Measurements from ENCODE around the gene AP3D1.
"Not testable (repeated sequence)": the region's sequence is repeated elsewhere in the genome, so short reads cannot be mapped to it uniquely, and the experiment has no call there.

The AP3D1 gene

DNA sequence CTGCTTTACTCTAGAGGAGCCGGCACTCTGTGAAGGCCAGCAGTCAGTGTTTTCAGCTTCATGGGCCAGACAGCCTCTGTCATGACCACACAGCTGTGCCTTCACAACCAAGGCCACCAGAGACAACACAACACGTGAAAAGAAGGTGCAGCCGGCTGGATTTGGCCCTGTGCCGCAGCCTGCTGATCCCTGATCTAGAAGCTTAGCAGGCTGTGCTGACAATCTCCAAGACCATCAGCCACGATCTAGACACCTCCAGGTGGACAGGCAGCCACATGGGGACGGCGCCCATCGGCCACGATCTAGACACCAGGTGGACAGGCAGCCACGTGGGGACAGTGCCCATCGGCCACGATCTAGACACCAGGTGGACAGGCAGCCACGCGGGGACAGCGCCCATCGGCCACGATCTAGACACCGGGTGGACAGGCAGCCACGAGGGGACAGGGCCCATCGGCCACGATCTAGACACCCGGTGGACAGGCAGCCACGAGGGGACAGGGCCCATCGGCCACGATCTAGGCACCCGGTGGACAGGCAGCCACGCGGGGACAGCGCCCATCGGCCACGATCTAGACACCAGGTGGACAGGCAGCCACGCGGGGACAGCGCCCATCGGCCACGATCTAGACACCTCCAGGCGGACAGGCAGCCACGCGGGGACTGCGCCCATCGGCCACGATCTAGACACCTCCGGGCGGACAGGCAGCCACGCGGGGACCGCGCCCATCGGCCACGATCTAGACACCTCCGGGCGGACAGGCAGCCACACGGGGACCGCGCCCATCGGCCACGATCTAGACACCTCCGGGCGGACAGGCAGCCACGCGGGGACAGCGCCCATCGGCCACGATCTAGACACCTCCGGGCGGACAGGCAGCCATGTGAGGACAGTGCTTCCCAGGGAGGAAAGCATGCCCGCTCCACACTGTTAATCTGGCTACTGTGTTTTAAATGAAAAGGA, 20.1 kb downstream of the AP3D1 start:
- H3K36me3 Mint-ChIP-seq (ENCODE audit: low read depth): peaks cover 10% of the 10 kb centered on the region
- H3K27me3 Mint-ChIP-seq (ENCODE audit: low read depth); H3K4me1 Mint-ChIP-seq (ENCODE audit: low read depth); H3K9me3 Mint-ChIP-seq; H3K4me3 Mint-ChIP-seq; H3K27ac Mint-ChIP-seq: not testable (repeated sequence)

DNA sequence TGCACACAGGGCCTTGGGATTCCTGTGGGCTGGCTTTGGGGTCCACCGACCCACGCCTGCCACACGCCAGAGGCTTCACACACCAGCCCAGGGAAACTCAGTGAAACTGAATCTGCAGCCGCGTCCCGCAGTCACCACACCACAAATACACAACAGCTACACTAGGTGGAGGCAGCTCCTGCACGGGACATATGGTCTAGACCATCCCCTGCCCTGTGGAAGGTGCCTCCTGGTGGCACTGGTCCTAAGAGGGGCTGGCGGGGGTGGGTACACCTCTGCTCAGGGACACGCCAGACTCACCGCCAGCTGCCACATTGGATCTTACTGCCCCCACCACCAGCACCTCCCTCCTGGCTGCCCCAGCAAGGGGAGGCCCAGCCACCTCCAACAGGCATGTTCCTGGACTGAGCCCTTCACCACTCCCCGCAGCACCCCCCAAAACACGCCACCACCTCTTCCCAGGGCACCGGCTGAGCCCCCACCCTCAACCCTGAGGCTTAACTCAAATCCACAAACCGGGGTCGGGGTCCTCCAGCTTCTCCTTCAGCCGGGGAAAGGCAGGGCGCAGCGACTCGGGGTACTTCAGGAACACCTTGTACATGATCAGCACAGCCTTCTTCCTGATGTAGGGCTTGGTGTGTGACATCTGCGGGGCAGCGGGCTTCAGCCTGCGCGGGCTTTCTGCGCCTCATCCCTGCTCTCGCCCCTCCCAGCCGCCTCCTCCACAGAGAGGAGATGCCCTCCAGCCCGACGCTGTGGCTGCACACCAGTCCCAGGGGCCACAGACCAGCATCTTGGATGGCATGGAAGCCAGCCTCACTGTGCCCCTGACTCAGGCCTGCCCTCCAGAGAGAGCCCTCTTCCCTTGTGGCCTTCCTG, 21.2 kb downstream of the AP3D1 start:
- H3K4me1 Mint-ChIP-seq (ENCODE audit: low read depth): no peaks in the 10 kb centered on the region
- H3K4me3 Mint-ChIP-seq: no peak overlapping the region
- no peaks in the 10 kb centered on the region for H3K9me3 Mint-ChIP-seq
- peaks cover 7% of the 10 kb centered on the region for H3K36me3 Mint-ChIP-seq (ENCODE audit: low read depth)
- no peak overlapping the region for H3K27ac Mint-ChIP-seq
- H3K27me3 Mint-ChIP-seq (ENCODE audit: low read depth): no peaks in the 10 kb centered on the region

DNA sequence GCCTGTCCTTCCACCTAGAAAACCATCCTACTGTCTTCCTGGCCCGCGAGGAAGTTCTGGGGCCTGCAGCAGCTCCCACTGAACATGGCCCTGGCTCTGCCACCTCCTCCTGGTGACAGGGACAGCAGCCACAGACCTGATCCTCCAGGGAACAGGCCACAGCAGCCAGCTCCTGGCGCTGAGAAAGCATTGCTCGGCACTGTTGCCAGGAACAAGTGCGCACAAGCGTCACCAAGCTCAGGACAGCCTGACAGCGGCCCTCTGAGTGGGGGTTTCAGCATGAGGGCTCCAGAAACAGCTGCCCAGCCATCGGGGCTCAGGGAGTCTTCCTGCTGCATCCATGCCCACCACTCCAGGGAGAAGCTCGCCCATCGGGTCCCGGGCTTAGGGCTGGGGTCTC, 21.9 kb downstream of the AP3D1 start:
- no peaks in the 10 kb centered on the region for H3K27me3 Mint-ChIP-seq (ENCODE audit: low read depth)
- peaks cover 7% of the 10 kb centered on the region for H3K36me3 Mint-ChIP-seq (ENCODE audit: low read depth)
- no peaks in the 10 kb centered on the region for H3K9me3 Mint-ChIP-seq
- H3K27ac Mint-ChIP-seq: no peak overlapping the region
- H3K4me3 Mint-ChIP-seq: no peak overlapping the region
- no peaks in the 10 kb centered on the region for H3K4me1 Mint-ChIP-seq (ENCODE audit: low read depth)

DNA sequence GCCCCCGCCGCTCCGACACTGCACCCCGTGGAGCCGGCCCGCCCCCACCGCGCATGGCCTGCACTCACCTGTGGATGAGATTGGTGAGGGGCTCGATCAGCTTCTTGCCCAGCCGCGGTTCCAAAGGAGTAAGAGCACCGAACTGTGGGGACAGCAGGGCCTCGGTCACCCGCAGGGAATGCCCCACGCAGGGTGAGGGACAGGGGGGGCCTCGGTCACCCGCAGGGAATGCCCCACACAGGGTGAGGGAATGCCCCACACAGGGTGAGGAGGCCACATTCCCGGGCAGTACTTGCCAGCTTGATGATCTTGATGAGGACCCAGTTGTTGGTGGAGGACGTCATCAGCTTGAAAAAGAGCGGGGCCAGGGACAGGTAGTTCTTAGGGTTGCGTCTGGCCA, 22.3 kb downstream of the AP3D1 start:
- no peak overlapping the region for H3K27ac Mint-ChIP-seq
- H3K4me1 Mint-ChIP-seq (ENCODE audit: low read depth): no peaks in the 10 kb centered on the region
- H3K4me3 Mint-ChIP-seq: no peak overlapping the region
- H3K27me3 Mint-ChIP-seq (ENCODE audit: low read depth): no peaks in the 10 kb centered on the region
- peaks cover 7% of the 10 kb centered on the region for H3K36me3 Mint-ChIP-seq (ENCODE audit: low read depth)
- no peaks in the 10 kb centered on the region for H3K9me3 Mint-ChIP-seq

DNA sequence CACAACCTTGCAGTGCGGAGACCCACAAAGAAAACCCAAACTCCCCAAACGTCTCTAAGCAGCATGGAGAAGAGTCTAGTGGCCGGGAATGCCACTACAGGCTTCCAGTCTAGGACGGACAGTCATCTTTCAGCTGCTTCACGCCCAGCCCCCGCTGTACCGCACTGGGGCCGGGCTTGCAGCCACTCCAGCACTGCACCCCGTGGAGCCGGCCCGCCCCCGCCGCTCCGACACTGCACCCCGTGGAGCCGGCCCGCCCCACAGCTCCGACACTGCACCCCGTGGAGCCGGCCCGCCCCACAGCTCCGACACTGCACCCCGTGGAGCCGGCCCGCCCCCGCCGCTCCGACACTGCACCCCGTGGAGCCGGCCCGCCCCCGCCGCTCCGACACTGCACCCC, 23.1 kb downstream of the AP3D1 start:
- H3K9me3 Mint-ChIP-seq; H3K27ac Mint-ChIP-seq; H3K36me3 Mint-ChIP-seq (ENCODE audit: low read depth); H3K4me1 Mint-ChIP-seq (ENCODE audit: low read depth); H3K4me3 Mint-ChIP-seq; H3K27me3 Mint-ChIP-seq (ENCODE audit: low read depth): not testable (repeated sequence)

DNA sequence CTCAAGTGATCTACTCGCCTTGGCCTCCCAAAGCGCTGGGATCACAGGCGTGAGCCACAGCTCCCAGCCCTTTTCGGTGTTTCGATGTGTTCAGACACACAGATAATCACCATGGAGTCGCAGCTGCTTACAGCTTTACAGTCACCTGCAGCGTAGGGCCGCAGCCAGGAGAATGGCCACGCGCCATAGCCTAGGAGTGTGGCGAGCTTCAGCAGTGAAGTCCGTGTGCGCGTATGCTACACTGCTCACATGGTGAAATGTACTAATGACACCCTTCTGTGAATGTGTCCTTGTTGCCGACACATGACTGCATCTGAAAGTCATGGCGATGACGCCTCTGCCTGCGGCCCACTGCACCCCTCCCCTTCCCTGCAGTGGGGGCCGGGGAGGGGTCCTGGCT, 23.6 kb downstream of the AP3D1 start:
- no peak overlapping the region for H3K4me3 Mint-ChIP-seq
- H3K4me1 Mint-ChIP-seq (ENCODE audit: low read depth): no peaks in the 10 kb centered on the region
- no peak overlapping the region for H3K27ac Mint-ChIP-seq
- no peaks in the 10 kb centered on the region for H3K27me3 Mint-ChIP-seq (ENCODE audit: low read depth)
- H3K36me3 Mint-ChIP-seq (ENCODE audit: low read depth): peaks cover 4% of the 10 kb centered on the region
- no peaks in the 10 kb centered on the region for H3K9me3 Mint-ChIP-seq

DNA sequence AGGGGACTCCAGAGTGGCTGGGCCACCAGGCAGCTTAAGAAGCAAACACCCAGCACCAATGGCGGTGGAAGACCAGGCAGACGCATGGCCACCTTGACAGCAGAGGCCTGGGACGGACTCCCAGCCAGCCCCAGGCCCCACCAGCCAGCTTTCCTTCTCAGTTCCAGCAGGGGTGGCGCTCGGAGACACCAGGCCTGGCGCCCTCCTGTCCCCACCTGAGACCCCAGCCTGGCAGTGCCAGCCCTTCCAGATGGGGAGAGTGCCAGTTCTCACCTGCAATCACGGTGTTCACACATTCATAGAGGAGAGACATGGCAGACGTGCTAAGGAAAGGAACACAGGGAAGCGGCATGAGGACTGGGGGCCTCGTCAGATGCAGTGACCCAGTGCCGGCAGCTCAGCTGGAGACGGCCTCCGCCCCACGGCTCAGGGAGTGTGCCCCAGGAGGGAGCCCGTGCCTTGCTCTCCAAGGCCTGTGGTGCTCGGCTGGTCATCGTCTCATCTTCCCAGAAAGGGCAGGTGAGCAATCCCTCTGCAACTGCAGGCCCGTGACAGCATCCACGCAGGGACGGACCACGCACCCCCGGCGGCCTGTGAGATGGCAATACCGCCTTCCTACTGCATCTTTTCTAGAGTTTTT, 24.4 kb downstream of the AP3D1 start:
- Mint-ChIP-seq H3K4me3 (no peak overlapping the region), H3K27ac (no peak overlapping the region), H3K27me3 (ENCODE audit: low read depth) (no peaks in the 10 kb centered on the region), H3K9me3 (no peaks in the 10 kb centered on the region), H3K4me1 (ENCODE audit: low read depth) (no peaks in the 10 kb centered on the region), H3K36me3 (ENCODE audit: low read depth) (peaks cover 2% of the 10 kb centered on the region)

DNA sequence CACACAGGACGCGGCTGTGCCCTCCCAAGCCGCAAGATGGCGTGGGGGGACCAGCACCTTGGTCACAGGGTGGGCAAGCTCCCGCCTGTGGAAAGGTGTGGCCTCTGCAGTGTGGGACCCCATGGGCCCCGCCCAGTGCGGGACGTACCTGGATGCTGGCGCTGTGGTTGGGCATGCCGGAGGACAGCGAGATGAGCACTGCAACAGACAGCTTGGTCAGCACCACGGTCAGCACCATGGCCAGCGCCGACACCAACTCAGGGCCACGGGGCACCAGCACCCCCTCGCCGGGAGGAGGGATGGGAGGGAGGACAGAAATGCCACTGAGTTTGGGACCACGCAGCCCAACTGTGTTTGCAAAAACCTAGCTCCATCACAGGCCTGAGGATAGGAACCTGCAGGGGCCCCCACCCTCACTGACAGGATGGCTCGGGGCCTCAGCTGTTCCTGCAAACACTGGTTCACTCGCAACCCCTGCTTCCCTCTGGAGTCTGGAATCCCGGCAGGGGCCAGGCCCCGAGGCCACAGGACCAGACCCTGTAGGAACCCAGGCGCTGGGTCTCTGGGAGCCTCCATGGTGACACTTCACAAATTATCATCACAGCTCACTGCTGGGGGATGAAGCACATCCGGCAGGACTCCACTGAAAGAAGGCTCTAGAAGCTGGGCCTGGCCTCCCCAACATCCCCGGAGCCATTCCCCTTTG, 27.5 kb downstream of the AP3D1 start:
- Mint-ChIP-seq H3K36me3 (ENCODE audit: low read depth) (peaks cover 13% of the 10 kb centered on the region), H3K4me1 (ENCODE audit: low read depth) (no peaks in the 10 kb centered on the region), H3K9me3 (no peaks in the 10 kb centered on the region), H3K27me3 (ENCODE audit: low read depth) (no peaks in the 10 kb centered on the region), H3K4me3 (no peak overlapping the region), H3K27ac (no peak overlapping the region)

DNA sequence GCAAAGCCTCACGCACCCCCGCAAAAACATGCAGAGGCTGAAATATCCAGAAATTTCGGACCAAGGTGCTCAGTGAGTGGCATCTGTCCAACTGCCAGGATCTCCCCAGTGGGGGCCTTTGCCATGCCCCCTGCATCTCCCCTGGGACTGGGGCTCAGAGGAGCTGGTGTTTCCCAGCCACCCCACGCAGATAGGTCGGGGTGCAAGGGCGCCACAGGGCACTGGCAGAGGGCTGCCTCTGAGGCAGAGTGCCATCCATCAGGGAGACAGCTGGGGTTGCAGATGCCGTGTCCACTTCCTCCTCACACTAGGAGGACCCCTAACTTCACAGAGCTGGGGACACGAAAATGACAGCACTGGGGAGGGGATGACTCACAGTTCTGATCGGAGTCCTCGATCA, 28.4 kb downstream of the AP3D1 start:
- Mint-ChIP-seq H3K4me3 (no peak overlapping the region), H3K9me3 (no peaks in the 10 kb centered on the region), H3K27me3 (ENCODE audit: low read depth) (no peaks in the 10 kb centered on the region), H3K36me3 (ENCODE audit: low read depth) (peaks cover 20% of the 10 kb centered on the region), H3K27ac (no peak overlapping the region), H3K4me1 (ENCODE audit: low read depth) (no peaks in the 10 kb centered on the region)

DNA sequence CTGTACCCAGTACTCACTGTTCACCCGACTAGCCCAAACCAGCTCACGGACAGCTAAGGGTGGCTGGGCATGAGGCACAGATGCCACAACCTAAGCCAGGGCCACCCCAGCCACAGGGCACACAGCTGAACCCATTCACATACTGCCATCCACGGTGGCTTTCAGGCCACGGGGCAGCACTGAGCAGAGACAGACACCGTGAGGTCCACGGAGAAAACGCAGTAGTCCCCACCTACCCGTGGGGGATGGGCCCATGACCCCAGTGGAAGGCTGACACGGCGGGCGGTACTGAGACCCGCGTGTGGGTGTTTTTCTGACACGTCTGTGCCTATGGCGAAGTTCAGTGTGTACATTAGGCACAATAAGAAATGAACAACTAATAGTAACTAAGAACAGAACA, 29.1 kb downstream of the AP3D1 start:
- Mint-ChIP-seq H3K36me3 (ENCODE audit: low read depth) (peaks cover 23% of the 10 kb centered on the region), H3K4me1 (ENCODE audit: low read depth) (no peaks in the 10 kb centered on the region), H3K4me3 (no peak overlapping the region), H3K27me3 (ENCODE audit: low read depth) (no peaks in the 10 kb centered on the region), H3K9me3 (no peaks in the 10 kb centered on the region), H3K27ac (no peak overlapping the region)

DNA sequence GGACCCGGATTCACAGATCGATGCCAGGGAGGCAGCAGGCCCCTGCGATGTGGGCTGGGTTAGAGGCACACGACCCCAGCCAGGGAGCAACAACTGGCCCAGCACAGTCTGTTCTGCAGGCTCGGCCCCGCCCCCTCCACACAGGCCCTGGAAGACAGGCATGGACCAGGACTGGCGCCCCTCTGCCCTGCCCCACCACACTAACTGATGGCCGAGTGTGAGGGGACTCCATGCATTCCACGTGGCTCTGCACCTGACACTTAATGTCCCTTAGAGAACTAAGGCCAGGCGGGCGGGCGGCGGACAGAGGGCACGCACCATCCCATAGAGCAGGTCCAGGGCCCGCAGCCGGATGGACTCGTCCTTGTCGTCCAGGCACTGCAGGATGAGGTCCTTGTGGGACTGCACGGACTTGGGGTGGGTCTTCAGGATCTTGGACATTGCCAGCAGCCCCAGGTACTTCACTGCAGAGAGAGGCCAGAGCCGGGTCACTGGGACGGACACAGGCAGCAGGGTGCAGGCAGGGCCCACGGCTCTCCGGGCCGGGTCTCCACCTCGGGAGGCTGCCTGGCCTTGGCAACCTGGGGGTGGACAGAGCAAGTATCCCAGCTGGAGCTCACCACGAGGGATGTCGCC, 29.8 kb downstream of the AP3D1 start:
- Mint-ChIP-seq H3K4me3 (no peak overlapping the region), H3K4me1 (ENCODE audit: low read depth) (no peaks in the 10 kb centered on the region), H3K27ac (no peak overlapping the region), H3K9me3 (no peaks in the 10 kb centered on the region), H3K27me3 (ENCODE audit: low read depth) (no peaks in the 10 kb centered on the region), H3K36me3 (ENCODE audit: low read depth) (peaks cover 23% of the 10 kb centered on the region)

DNA sequence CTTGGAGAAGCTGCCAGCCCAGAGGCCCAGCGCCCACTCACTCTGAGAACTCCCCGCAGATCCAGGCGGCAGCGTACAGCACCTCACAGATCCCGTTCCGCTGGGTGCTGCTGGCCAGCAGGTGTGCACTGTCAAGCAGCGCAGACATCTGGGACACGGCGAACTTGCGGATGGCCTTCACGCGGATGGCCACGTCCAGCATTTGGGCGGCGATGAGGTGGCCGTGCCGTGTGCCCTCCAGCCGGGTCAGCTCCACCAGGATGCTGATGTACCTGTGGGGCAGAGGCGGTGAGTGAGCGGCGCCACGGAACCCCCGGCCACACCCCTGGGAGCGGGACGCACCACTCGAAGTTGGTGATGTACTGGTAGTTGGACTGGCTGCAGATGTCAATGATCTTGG, 30.5 kb downstream of the AP3D1 start:
- Mint-ChIP-seq H3K27me3 (ENCODE audit: low read depth) (no peaks in the 10 kb centered on the region), H3K9me3 (no peaks in the 10 kb centered on the region), H3K36me3 (ENCODE audit: low read depth) (peaks cover 23% of the 10 kb centered on the region), H3K27ac (no peak overlapping the region), H3K4me1 (ENCODE audit: low read depth) (no peaks in the 10 kb centered on the region), H3K4me3 (no peak overlapping the region)

DNA sequence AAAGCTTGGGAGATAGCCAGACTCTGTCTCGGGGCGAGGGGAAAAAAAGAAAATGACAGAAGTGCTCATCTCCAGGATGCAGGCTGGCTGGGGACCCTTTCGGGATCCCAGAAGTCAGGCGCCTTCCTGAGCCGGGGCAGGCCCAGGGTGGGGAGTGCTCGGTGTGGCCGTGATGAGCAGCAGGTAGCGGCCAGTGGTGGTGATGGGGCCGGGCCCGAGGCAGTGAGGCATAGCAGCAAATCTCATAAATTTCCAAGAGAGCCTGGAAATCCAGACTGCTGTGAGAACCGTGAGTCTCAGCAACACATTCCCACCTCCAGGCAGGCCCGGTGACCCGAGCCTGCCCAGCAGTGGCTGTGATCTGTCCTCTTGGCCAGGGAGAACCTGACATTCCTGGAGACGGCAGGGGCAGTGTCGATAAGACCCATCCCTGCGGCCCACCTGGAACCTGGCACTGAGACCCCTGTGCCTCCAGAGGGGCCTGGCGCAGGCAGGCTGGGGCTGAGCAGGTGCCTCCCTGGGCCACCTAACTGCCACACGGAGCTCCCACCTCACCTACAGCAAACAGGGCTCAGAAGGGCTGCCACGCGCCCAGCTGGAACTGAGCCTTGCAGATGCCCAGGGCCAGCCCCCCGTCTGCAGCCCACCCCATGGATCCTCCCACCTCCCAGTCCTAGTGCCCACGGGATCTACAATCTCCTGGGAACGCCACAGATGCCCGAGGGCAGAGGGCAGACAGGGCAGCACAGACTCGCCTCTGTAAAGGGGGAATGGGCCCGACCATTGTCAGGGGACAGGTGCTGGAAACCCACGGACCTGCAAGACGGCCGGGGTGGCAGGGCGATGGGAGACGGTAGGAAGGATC, 31.2 kb downstream of the AP3D1 start:
- Mint-ChIP-seq H3K4me3 (no peak overlapping the region), H3K4me1 (ENCODE audit: low read depth) (no peaks in the 10 kb centered on the region), H3K36me3 (ENCODE audit: low read depth) (peaks cover 25% of the 10 kb centered on the region), H3K27ac (no peak overlapping the region), H3K9me3 (no peaks in the 10 kb centered on the region), H3K27me3 (ENCODE audit: low read depth) (no peaks in the 10 kb centered on the region)
